ENCODE measurements around the gene BMPR1A.

GRCh38 chr10:86922553-86922961 is 166.1 kb downstream of the BMPR1A start:
- TF ChIP-seq FOXM1 (IDR thresholded peaks at IDR 0.05; ENCODE audit: borderline replicate concordance) = no peak
- no peak for TF ChIP-seq NFRKB (IDR thresholded peaks at IDR 0.05)
- no peak for TF ChIP-seq ELF4 (IDR thresholded peaks at IDR 0.05)
- no peak for TF ChIP-seq SP1 (IDR thresholded peaks at IDR 0.05)
- TF ChIP-seq FOXA1 (IDR thresholded peaks at IDR 0.05) = no peak
